MCF 10A (cell line): ENCODE data around the gene ABCA6. TPM values are rescaled to one million over a fixed set of nuclear protein-coding genes. Genes with fewer than 3 reads are reported as not detected.
A peak's percentile ranks its signal among the peaks of the same experiment; 100 is the strongest.

Experiments
- BruUV-seq: library from RNA; stranded (reverse); fragments of 400-500 nt; replicated peaks from 2 replicates; lab custom pipeline; 2021; lab: Mats Ljungman, UMichigan
- CTCF ChIA-PET: fragments of 300-600 bp; sonication (Branson Sonifier 250); formaldehyde crosslinking; extraction: SDS; loops from one replicate; lab custom pipeline; 2021; ENCODE audit warnings: antibody characterized with exemption, inconsistent platforms; lab: Yijun Ruan, JAX
- POLR2A ChIA-PET: fragments of 300-600, 350-650 bp; sonication (Branson Sonifier 250); formaldehyde crosslinking; extraction: SDS; loops from one replicate; lab custom pipeline; 2020; ENCODE audit warnings: antibody characterized with exemption, inconsistent platforms; lab: Yijun Ruan, JAX
- DNase-seq: peaks from one replicate; pipeline ENCODE4 v3.0.0-alpha.2; 2018; ENCODE audit not compliant: unreplicated experiment
- H3K27ac Mint-ChIP-seq: one replicate; pipeline ENCODE4 v1.8.0; 2022; ENCODE audit warnings: mild to moderate bottlenecking, low read depth, mixed read lengths; ENCODE audit not compliant: unreplicated experiment
- H3K27me3 Mint-ChIP-seq: one replicate; pipeline ENCODE4 v1.8.0; 2022; ENCODE audit warnings: mixed read lengths; ENCODE audit not compliant: insufficient read depth, unreplicated experiment
- H3K36me3 Mint-ChIP-seq: one replicate; pipeline ENCODE4 v1.8.0; 2022; ENCODE audit warnings: mild to moderate bottlenecking, moderate library complexity, mixed read lengths; ENCODE audit not compliant: insufficient read depth, unreplicated experiment
- H3K4me1 Mint-ChIP-seq: one replicate; pipeline ENCODE4 v1.8.0; 2022; ENCODE audit warnings: mixed read lengths; ENCODE audit not compliant: insufficient read depth, unreplicated experiment
- H3K4me3 Mint-ChIP-seq: one replicate; pipeline ENCODE4 v1.8.0; 2022; ENCODE audit warnings: mild to moderate bottlenecking, moderate library complexity, mixed read lengths; ENCODE audit not compliant: unreplicated experiment
- H3K9me3 Mint-ChIP-seq: one replicate; pipeline ENCODE4 v1.8.0; 2022; ENCODE audit warnings: mixed read lengths; ENCODE audit not compliant: unreplicated experiment
- CTCF ChIP-seq: fragments of 200-600 bp; IDR thresholded peaks from one replicate; pipeline ENCODE4 v1.8.0; 2022; ENCODE audit warnings: antibody characterized with exemption, mild to moderate bottlenecking; ENCODE audit not compliant: unreplicated experiment
- intact Hi-C: fragments of 100-400 bp; cut with micrococcal nuclease; formaldehyde crosslinking; loops from 2 replicates; pipeline ENCODE4 v1.14.1; 2022
- total RNA-seq: library from RNA; stranded (reverse); gene quantifications from 2 replicates; pipeline ENCODE4 v1.2.3, GENCODE V29; 2022

Gene ABCA6
- total RNA-seq, 1 experiment from 2014 or later, result 34.5 TPM

- no TSS peak for BruUV-seq
- no peak overlapping the region for H3K4me3 Mint-ChIP-seq
- no peak for DNase-seq
- ChIA-PET CTCF (interaction anchor here (0.6 to 0.7 kb wide), 2 partner anchors 153 to 610 kb away, joined by 3 read pairs; no protein-coding TSS in a partner anchor), POLR2A (interaction anchor here (0.6 to 1.7 kb wide), 4 partner anchors 9 to 579 kb away, joined by 3 to 7 read pairs (median 4); no protein-coding TSS in a partner anchor)
- H3K27me3 Mint-ChIP-seq, result no peaks in the 10 kb centered on the region
- H3K9me3 Mint-ChIP-seq, result peaks cover 16% of the 10 kb centered on the region
- intact Hi-C loops, result no loop called here
- H3K4me1 Mint-ChIP-seq, result peaks cover 38% of the 10 kb centered on the region
- H3K27ac Mint-ChIP-seq, result peak overlapping the region; percentile 97
- no peak for TF ChIP-seq CTCF
- H3K36me3 Mint-ChIP-seq, result peaks cover 4% of the 10 kb centered on the region
Measured at GRCh38 chr17:69144331-69145255, 2.9 kb upstream of the ABCA6 start.

GRCh38 chr17:69143683-69144231 is 2.1 kb upstream of the ABCA6 start:
- Mint-ChIP-seq H3K36me3 (no peaks in the 10 kb centered on the region), H3K27ac (peak overlapping the region; percentile 97), H3K4me3 (no peak overlapping the region), H3K9me3 (peaks cover 16% of the 10 kb centered on the region), H3K27me3 (no peaks in the 10 kb centered on the region), H3K4me1 (peaks cover 38% of the 10 kb centered on the region)
- no peak for TF ChIP-seq CTCF
- ChIA-PET POLR2A (interaction anchor here (1.1 to 1.7 kb wide), 2 partner anchors 10 to 30 kb away, joined by 3 to 7 read pairs; no protein-coding TSS in a partner anchor), CTCF (interaction anchor here (0.6 to 0.7 kb wide), 5 partner anchors 24 to 943 kb away, joined by 3 to 4 read pairs (median 3); no protein-coding TSS in a partner anchor)
- intact Hi-C loops, result no loop called here
- no TSS peak for BruUV-seq
- DNase-seq, result no peak

- ChIA-PET POLR2A (interaction anchor here (0.6 to 2.6 kb wide), 6 partner anchors 8 to 183 kb away, joined by 3 to 12 read pairs (median 4); partner anchors contain the start of gene ABCA5), CTCF (interaction anchor here (0.6 to 0.7 kb wide), 4 partner anchors 12 to 942 kb away, joined by 3 to 4 read pairs (median 4); no protein-coding TSS in a partner anchor)
- Mint-ChIP-seq H3K27ac (peak overlapping the region; percentile 97), H3K27me3 (no peaks in the 10 kb centered on the region), H3K4me3 (peak overlapping the region; percentile 77), H3K9me3 (peaks cover 16% of the 10 kb centered on the region), H3K4me1 (peaks cover 38% of the 10 kb centered on the region), H3K36me3 (peaks cover 1% of the 10 kb centered on the region)
- intact Hi-C loops, result no loop called here
- TF ChIP-seq CTCF, result no peak
- no TSS peak for BruUV-seq
- DNase-seq, result no peak
Measured at GRCh38 chr17:69143151-69143550, 1.5 kb upstream of the ABCA6 start.
